DMS53 treated with DMSO at 0.1 percent for 48 hours (cell line): Measurements from ENCODE around the gene RBBP6.
"Not testable (repeated sequence)": the region's sequence is repeated elsewhere in the genome, so short reads cannot be mapped to it uniquely, and the experiment has no call there.

ENCODE experiments used
- DNase-seq: peaks from one replicate; lab custom pipeline; 2025; ENCODE audit not compliant: unreplicated experiment; lab: John Stamatoyannopoulos, UW

RBBP6 gene

GRCh38 chr16:24539295-24539849 is at the start of gene RBBP6:
Gene RBBP6, plus strand, starts transcription at chr16:24539566. Its CDS starts 1,061 bp downstream, at chr16:24540627.
- DNase-seq: peak; percentile 90

- DNase-seq: no peak
Observed at GRCh38 chr16:24490866-24491265, 48.5 kb upstream of the RBBP6 start.

DNA sequence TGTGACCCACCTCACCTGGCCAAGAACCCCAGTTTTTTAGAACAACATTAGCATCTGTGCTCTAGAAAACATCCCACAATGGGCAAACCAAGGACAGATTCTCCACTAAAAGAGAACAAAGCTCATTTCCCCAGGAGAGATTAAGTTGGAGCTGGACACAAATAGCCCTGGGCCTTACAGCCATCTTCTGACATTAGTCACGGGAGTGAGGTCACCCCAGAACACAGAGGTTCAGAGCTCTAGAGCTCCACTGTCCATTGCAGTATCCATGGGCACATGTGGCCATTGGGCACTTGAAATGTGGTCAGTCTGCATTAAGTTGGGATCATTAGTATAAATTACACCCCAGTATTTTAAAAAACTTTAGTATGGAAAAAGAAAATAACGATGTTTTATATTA is 47.6 kb upstream of the RBBP6 start:
- DNase-seq: no peak

GRCh38 chr16:24493821-24494220 is 45.5 kb upstream of the RBBP6 start:
- no peak for DNase-seq

DNA sequence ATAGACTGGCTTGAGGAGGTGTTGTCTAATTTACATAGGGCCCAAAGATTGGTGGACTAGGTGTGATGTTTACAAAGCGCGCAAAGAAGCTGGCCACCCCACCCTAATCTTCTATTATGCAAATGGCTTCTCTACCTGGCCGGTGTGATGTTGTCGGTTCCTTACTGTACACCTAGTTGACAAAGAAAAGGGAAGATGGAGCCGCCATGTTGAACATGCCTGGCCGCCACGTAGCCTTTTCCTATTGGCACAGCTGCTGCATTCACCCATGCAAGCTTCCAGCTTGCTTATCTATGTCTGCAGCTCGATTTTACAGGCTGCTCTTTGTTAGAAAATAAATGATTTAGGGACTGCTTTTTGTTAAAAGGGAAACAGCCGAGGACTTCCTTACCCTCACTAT is 44.2 kb upstream of the RBBP6 start:
- not testable (repeated sequence) for DNase-seq

- DNase-seq: no peak
Observed at GRCh38 chr16:24497440-24497839, 41.9 kb upstream of the RBBP6 start.

DNA sequence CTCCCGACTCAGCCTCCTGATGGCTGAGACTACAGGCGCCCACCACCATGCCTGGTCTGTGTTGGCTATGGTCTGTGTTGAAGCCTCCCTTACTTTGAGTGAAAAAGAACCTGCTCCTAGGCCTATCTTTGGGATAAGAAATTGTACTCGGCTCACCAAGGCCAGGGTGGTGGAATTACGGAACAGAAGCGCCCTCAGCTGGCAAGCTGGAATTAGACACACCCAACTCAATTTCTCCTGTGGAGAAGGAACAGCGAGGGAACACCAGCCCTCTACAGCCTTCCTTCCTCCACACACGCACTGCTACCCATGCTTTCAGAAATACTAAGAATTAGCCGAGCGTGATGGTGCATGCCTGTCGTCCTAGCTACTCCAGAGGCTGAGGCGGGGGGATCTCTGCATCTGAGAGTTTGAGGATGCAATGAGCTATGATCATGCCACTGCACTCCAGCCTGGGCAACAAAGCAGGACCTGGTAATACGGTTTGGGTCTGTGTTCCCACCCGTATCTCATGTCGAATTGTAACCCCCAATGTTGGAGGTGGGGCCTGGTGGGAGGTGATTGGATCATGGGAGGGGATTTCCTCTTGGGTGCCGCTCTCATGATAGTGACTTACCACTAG is 40.1 kb upstream of the RBBP6 start:
- no peak for DNase-seq

GRCh38 chr16:24504472-24505345 is 34.7 kb upstream of the RBBP6 start:
- peak; percentile 32 for DNase-seq

- DNase-seq: no peak
Observed at GRCh38 chr16:24505959-24506358, 33.4 kb upstream of the RBBP6 start.

- DNase-seq: no peak
Observed at GRCh38 chr16:24507959-24508480, 31.3 kb upstream of the RBBP6 start.

DNA sequence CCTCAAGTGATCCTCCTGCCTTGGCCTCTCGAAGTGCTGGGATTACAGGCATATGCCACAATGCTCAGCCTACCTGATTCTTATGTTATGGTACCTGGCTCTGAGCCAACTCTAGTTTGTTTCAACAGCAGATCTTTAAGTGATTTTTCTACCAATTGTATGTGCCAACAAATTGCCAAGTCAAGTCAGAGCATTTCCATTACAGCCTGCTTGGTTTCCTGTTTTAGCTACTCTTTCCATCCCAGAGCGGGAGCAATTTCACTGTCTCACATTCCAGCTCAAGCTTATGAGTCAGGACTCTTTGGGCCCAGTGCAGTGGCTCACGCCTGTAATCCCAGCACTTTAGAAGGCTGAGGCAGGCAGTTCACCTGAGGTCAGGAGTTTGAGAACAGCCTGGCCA is 30.8 kb upstream of the RBBP6 start:
- DNase-seq: no peak

DNA sequence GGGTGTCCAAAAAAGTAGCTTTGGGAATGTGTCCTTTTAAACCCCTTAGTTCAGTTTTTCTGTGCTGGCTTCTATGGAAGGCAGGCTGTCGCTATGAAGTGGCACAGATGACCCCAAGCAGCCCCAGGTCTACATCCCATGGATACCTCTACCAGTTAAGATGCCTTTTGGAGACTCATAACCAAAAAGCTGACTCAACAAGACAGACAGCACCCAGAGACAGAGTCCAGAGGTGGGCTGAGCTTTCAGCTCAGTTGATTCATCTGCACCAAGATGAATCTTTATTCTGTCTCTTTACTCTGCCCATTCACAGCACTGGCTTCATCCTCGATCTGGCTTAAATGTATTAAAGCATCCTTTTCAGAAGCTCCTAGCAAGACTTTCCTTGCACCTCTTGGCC is 29.8 kb upstream of the RBBP6 start:
- no peak for DNase-seq

DNA sequence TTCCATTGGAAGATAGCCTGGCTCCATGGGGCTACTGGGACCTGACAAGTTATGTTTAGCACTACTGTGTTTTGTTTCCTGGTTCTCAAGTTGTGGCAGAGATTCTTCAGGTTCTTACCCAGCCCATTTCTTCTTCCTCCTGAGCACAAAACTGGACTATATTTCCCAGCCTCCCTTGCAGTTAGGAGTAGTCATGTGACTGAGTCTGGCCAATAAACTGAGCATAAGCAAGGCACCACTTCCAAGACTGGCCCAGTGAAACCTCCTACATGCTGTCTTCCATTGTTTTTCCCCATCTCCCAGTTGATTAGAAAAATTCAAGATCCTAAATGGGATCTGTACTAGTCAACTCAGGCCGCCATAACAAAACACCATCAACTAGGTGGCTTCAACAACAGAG is 28.2 kb upstream of the RBBP6 start:
- DNase-seq: no peak

DNA sequence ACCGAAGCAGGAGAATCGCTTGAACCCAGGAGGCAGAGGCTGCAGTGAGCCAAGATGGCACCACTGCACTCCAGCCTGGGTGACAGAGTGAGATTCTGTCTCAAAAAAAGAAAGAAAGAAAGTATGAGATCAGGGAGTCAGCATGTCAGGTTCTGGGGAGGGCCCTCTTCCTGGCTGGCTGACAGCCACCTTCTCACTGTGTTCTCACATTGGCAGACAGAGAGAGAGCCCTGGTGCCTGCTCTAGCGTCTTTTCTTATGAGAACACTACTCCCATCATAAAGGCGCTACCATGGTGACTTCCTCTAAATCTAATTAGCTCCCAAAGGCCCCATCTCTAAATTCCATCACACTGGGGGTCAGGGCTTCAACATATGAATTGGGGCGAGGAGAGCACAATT is 27.6 kb upstream of the RBBP6 start:
- DNase-seq: no peak

DNA sequence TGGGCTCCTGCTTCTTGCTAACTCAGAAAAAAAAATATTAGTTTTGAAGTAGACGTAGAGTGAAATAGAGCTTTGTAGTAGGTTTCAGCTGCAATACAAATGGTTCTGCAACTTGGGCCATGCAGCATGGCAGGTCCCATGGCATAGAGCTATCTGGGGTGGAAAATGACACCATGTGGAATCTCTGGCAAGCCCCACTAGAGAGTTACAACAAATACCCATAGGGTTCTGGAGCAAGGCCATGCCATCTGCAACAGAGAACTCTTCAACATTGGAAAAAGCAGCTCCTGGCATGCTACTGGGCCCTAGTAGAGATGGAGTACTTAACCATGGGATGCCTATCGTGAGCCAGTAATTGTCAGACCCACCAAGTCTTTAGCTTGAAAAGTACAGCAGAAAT is 25.3 kb upstream of the RBBP6 start:
- no peak for DNase-seq

- DNase-seq: no peak
Observed at GRCh38 chr16:24515186-24515585, 24.2 kb upstream of the RBBP6 start.

DNA sequence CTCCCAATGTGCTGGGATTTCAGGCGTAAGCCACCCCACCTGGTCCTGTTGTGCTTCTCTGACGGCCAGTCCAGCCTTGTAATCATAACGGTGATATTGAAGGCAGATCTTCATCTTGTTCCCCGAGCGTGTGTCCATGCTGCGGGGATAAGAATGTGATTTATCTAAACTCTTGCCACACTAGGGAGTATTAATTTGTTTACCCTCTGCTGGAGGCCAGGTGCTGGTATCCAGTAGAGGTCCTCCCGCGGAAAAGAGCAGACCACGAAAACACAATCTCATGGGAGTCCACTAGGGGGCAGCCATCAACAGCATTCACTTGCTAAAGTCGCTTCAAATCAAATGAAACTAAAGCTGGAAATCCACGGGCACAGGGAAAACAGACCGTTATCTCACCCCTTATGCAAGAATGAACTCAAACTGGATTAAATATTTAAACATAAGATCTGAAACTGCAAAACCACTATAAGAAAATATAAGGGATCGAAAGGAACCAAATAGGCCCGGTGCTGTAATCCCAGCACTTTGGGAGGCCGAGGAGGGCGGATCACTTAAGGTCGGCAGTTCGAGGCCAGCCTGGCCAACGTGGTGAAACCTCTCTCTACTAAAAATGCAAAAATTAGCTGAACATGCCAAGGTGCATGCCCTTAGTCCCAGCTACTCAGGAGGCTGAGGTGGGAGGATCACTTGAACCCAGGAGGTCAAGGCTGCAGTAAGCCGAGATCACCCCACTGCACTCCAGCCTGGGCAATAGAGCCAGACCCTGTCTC is 22.3 kb upstream of the RBBP6 start:
- DNase-seq: peak; percentile 63

DNA sequence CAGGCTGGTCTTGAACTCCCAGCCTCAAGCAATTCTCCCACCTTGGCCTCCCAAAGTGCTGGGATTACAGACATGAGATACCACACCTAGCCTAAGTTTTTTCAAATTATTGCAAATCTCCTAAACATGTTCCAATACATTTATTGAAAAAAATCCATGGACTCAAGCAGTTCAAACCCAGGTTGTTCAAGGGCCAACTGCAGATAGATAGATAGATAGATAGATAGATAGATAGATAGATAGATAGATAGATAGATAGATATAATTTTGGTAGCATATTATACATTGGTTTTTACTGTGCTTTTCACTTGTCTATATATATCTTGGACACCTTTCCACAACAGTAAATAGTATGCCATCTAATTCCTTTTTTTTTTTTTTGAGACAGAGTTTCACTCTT is 20.9 kb upstream of the RBBP6 start:
- no peak for DNase-seq

DNA sequence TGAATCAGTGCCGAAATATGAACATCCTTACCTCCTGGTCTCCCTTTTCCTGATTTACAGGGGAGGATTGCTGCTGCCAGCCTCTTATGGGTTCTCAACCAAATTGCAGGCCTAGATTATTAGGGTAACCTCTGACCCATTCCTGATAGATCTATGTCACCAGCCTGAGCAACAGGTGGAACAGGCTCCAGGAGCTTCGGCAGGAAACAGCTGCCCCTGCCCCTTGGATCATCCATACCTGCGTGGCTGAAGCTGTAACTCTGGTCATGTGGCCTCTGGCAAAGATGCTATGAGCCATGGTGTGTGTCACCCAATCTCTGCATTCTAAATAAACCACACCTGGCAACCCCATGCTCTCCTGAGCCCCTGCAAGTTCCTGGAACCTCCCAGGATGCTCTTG is 18.4 kb upstream of the RBBP6 start:
- DNase-seq: no peak

DNA sequence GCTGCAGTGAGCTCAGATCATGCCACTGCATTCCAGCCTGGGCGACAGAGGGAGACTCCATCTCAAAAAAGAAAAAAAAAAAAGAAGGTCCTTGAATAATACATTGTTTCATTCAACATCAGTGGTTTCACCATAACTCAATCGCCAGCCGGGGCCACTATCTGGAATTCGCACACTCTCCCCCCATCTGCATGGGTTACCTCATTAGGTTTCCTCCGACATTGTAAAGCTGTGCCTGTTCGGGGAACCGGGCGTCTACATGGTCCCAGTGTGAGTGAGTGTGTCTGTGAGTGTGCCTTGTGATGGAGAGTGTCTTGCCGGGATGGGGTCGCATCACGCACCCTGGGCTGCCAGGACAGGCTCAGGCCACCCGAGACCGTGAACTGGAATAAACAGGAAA is 16.6 kb upstream of the RBBP6 start:
- DNase-seq: no peak

- DNase-seq: no peak
Observed at GRCh38 chr16:24523569-24523968, 15.8 kb upstream of the RBBP6 start.
